Activated CD8-positive, alpha-beta memory T cell treated with anti-CD3 and anti-CD28 coated beads for 48 hours (primary cell): ENCODE data around the gene MACROD1.

Source experiments
- DNase-seq, 3 experiments: peaks; one replicate each; pipeline ENCODE4 v3.0.0-alpha.2; 2020; ENCODE audit warnings: low read depth in 2 of 3, low spot score in 2 of 3

The MACROD1 gene

GRCh38 chr11:64093233-64094039 is 72.5 kb downstream of the MACROD1 start:
- no peak for DNase-seq

- no peak for DNase-seq
Observed at GRCh38 chr11:64092761-64093136, 73.2 kb downstream of the MACROD1 start.

GRCh38 chr11:64092111-64092760 is 73.7 kb downstream of the MACROD1 start:
- DNase-seq: no peak

DNA sequence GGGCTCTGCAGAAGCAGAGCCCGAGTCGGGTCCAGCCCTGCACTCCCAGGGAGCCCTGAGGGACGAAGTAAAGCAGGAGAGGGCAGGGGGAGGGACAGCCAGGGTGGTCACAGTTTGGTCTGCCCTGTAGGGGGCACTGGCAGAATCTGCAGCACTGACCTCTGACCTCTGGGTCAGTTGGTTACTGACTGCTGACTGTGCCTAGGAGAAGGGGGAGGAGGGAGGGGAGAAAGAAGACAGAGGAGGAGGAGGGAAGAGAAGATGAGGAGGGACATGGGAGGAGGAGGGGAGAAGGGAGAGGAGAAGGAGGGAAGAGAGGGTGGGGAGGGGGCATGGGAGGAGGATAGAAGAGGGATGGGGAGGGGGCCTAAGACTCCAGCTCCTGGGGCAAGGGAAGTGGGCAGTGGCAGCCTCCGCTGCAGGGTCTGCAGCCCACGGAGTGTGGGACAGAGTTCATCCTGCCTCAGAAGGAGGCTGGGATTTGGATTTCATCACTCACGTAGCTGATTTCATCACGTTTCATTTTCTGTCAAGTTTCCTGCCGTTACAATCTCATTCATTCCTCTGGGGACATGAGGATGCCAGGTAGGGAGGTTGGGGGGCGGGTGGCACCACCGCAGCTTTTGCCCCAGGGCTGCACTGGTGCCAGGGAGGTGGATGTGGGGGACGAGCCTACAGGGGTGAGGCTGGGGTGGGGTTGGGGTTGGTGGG is 75.0 kb downstream of the MACROD1 start:
- no peak for DNase-seq

DNA sequence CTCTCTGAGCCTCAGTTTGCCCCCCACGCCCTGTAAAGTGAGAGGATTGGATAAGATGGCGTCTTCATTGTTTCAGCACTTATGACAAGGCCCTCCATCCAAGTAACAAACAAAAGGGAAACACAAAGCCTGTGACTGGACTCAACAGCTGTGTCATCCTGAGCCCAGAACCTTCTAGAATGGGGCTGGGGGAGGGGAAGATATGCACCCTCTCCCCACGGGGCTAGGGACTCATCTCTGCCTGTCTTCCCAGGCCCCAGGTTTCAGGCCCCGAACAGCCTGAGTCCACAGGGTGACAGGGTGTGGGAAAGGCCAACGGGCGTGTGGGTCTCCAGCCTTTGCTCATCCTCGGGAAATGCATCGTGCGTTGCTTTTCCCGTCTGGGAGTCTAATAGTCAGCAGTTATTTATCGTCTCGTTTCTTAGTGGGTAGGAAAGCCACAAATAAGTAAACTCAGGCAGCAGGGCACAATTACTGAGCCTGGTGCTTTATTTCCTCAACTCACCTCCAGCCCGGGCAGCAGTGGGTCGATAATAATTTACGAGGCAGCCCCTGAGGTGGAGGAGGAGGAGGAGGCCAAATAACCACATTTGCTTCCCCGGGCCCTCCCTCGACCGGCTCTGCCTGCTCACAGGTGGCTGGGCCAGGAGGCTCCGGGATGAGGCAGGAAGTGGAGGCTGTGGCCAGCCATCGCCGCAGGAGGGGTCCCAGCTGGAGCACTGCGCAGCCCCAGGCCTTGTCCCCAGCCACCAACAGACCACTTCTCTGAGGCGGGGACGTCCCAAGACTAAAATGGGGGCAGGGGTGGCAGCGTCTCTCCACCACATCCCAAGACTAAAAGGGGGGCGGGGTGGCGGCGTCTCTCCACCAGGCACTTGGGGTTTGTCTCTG is 75.8 kb downstream of the MACROD1 start:
- DNase-seq: no peak

GRCh38 chr11:64089493-64089892 is 76.4 kb downstream of the MACROD1 start:
- DNase-seq: no peak

- DNase-seq: no peak
Observed at GRCh38 chr11:64089027-64089360, 76.9 kb downstream of the MACROD1 start.

GRCh38 chr11:64088162-64089026 is 77.5 kb downstream of the MACROD1 start:
- no peak for DNase-seq

DNA sequence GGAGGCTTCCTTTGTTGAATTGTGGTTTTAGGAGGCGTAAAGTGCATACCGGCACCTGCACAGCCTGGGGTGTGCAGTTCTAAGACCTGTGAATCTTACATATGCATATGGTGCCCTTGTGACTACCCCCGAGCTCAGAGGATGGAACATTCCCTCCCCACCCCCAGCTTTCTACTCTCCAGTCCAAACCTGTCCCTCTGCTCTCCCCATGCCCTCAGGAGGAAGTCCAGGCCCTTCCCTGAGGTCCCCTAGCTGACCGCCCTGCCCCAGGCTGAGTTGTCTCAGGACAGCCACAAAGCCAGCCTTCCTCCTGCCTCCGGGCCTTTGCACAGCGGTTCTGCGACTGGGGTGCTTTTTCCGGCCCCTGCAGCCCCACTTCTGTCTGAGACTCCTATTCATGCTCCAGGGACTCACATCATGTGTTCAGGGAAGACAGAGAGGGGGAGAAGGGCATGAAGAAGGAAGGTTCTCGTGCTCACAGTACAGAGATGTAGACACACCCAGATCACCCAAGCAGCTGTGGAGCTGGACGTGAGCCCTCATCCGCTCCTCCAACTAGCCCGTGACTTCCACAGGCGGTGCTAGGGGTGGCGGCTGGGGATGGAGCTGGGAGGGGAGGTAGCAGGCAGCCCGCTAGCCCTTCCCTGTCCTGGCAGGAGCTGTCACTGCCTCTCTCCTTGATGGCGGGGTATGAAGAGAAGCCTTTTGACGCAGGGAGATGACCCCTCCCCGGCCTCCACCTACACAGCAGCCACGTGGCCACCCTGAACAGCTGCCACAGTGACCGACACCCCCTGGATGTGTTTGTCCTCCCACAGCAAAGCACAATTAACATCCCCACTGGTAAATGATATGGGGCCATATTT is 79.4 kb downstream of the MACROD1 start:
- no peak for DNase-seq

DNA sequence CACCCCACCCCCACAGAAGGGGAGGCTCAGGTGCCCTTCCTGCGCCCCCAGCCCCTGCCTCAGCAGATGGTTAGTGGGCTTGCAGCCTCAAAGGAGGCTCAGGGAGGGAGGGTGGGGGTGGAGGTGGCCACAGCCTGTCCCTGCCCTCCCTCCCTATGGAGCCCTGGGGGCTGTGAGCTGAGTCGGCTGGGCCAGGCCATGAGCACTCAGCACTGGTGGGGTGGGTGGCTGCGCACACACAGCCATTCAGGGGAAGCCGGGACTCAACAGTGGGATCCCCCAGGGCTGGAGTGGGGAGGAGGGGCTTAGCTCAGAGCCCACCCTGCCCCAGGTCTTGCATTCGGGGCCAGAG is 80.0 kb downstream of the MACROD1 start:
- DNase-seq: no peak

GRCh38 chr11:64084951-64085710 is 80.8 kb downstream of the MACROD1 start:
- no peak for DNase-seq

GRCh38 chr11:64084146-64084950 is 81.6 kb downstream of the MACROD1 start:
- no peak for DNase-seq

- no peak for DNase-seq
Observed at GRCh38 chr11:64083398-64084080, 82.4 kb downstream of the MACROD1 start.

- no peak for DNase-seq
Observed at GRCh38 chr11:64081745-64082442, 84.0 kb downstream of the MACROD1 start.

- no peak for DNase-seq
Observed at GRCh38 chr11:64080390-64080789, 85.5 kb downstream of the MACROD1 start.

DNA sequence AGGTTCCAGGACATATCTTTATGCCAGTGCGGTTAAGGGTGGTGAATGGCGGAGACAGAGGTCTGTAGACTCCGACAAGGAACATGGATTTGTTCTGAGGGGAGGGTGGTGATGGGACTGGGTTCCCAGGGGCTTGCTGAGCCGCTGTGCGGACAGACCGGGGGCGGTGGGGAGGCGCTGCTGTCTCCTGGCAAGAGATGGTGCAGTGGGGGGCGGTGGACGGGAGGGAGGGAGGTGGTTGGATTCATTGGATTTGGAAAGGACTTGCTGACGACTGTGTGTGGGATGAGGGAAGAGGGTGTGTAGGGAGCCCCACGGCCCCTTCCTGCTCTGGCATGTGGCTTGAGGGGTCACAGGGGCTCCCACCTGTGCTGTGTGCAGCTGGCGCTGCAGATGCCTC is 87.0 kb downstream of the MACROD1 start:
- no peak for DNase-seq

DNA sequence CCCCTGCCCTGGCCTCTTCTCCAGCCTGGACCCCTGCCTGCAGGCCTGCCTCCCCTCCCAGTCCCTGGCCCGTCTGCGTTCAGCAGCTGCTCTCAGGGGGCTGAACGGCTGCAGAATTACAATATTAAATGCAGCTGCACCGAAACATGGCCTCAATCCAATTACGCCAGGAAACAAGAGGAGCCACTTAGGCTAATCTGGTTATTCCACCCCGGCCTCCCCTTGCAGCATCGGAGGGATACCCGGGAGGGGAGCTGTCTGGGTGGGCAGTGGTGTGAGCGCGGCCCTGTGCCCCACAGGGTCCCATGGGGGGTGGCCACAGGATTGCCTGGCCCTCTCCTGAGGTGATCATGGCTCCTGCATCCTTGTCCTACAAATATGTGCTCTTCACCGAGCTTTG is 87.6 kb downstream of the MACROD1 start:
- no peak for DNase-seq
